Natural killer cell (primary cell): ENCODE measurements around the gene CTIF. TPM values are rescaled to one million over a fixed set of nuclear protein-coding genes. Genes with fewer than 3 reads are reported as not detected.

ENCODE experiments used
- ATAC-seq, 3 donors: fragments of 150-1000 bp in 2 of 3; fragments of 200-7000 bp in 1 of 3; cut with Tn5 transposase; 1 replicate in 1 of 3; 2 replicates in 2 of 3; pipeline ENCODE4 v1.10.0; 2021; ENCODE audit warnings: mild to moderate bottlenecking in 2 of 3, moderate library complexity in 2 of 3
- DNase-seq, 2 donors: peaks; one replicate each; pipeline versions ENCODE4 v3.0.0 to v3.0.0-alpha.2; 2013 to 2021; ENCODE audit warnings: mixed read lengths in 1 of 2
- H3K27ac ChIP-seq: one replicate; pipeline ENCODE4 v1.5.1; 2013; ENCODE audit warnings: mild to moderate bottlenecking, low read length
- H3K27me3 ChIP-seq: one replicate; pipeline ENCODE4 v1.6.1; 2013; ENCODE audit warnings: low read length; ENCODE audit not compliant: control insufficient read depth, insufficient read depth
- H3K36me3 ChIP-seq: one replicate; pipeline ENCODE4 v1.6.1; 2013; ENCODE audit warnings: low read length; ENCODE audit not compliant: control insufficient read depth, insufficient read depth
- H3K4me1 ChIP-seq: one replicate; pipeline ENCODE4 v1.6.1; 2013; ENCODE audit warnings: low read length; ENCODE audit not compliant: control insufficient read depth, insufficient read depth
- H3K4me3 ChIP-seq: one replicate; pipeline ENCODE4 v1.5.1; 2013; ENCODE audit warnings: low read length
- H3K9me3 ChIP-seq: one replicate; pipeline ENCODE4 v1.6.1; 2013; ENCODE audit warnings: low read length; ENCODE audit not compliant: control insufficient read depth, insufficient read depth
- H3K27ac Mint-ChIP-seq, 2 donors: one replicate each; pipeline ENCODE4 v1.8.0; 2022; ENCODE audit warnings: mild to moderate bottlenecking in 2 of 2, mixed read lengths in 2 of 2, moderate library complexity in 1 of 2
- H3K27me3 Mint-ChIP-seq, 2 donors: one replicate each; pipeline ENCODE4 v1.8.0; 2022; ENCODE audit warnings: low read depth in 2 of 2, mixed read lengths in 2 of 2
- H3K36me3 Mint-ChIP-seq: one replicate; pipeline ENCODE4 v1.8.0; 2022; ENCODE audit warnings: mixed read lengths
- H3K4me1 Mint-ChIP-seq, 2 donors: one replicate each; pipeline ENCODE4 v1.8.0; 2022; ENCODE audit warnings: mixed read lengths in 2 of 2
- H3K4me3 Mint-ChIP-seq: one replicate; pipeline ENCODE4 v1.8.0; 2022; ENCODE audit warnings: mild to moderate bottlenecking, moderate library complexity, mixed read lengths
- H3K9me3 Mint-ChIP-seq, 2 donors: one replicate each; pipeline ENCODE4 v1.8.0; 2022; ENCODE audit warnings: mixed read lengths in 2 of 2
- WGBS: methylation state at CpG from one replicate; pipeline ENCODE4 v1.1.7; 2013; ENCODE audit warnings: missing lambda C conversion rate; ENCODE audit not compliant: insufficient coverage; 5-methylcytosine and 5-hydroxymethylcytosine counted together
- intact Hi-C: fragments of 100-400 bp; cut with micrococcal nuclease; formaldehyde crosslinking; loops from one replicate; pipeline ENCODE4 v1.14.2; 2022
- total RNA-seq, 4 donors: library from RNA; stranded (reverse); fragments of 120-200 nt in 1 of 4; gene quantifications; one replicate each; pipeline versions ENCODE4 v1.2.3 to v1.2.4, GENCODE V29; 2013 to 2022
- TF ChIP-seq, protein P1 (sequence below): fragments of 200-600 bp; IDR thresholded peaks from one replicate; pipeline ENCODE4 v1.8.0; 2022; ENCODE audit warnings: antibody characterized with exemption

CTIF gene
- total RNA-seq, 3 donors from 2014 or later (not counting 1 experiment from before 2014, with no cell fraction given) = 6.9 to 10.2 (median 8.2) TPM

DNA sequence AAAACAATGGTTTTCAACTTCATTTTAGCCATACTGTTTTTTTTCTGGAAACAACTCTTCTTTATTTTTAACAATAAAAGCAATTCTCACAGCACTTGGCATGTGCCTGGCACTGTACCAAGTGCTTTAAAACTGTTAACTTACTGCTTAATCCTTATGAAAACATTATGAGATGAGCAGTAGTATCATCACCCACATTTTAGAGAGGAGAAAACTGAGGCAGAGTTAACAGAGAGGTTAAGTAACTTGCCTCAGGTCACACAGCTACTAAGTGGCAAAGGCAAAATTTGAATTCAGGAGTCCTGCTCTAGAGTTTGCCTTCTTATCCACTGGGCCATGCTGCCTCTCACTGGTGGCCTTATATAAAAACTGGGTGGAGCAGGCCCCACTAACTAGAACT, 23.2 kb downstream of the CTIF start:
- Mint-ChIP-seq H3K4me1 (peaks cover 5 to 17% of the 10 kb centered on the region in 2 donors), H3K9me3 (no peaks in the 10 kb centered on the region), H3K4me3 (no peak overlapping the region), H3K27me3 (no peaks in the 10 kb centered on the region), H3K27ac (no peak overlapping the region), H3K36me3 (no peaks in the 10 kb centered on the region)
- intact Hi-C loops = no loop called here
- TF ChIP-seq, protein P1, sequence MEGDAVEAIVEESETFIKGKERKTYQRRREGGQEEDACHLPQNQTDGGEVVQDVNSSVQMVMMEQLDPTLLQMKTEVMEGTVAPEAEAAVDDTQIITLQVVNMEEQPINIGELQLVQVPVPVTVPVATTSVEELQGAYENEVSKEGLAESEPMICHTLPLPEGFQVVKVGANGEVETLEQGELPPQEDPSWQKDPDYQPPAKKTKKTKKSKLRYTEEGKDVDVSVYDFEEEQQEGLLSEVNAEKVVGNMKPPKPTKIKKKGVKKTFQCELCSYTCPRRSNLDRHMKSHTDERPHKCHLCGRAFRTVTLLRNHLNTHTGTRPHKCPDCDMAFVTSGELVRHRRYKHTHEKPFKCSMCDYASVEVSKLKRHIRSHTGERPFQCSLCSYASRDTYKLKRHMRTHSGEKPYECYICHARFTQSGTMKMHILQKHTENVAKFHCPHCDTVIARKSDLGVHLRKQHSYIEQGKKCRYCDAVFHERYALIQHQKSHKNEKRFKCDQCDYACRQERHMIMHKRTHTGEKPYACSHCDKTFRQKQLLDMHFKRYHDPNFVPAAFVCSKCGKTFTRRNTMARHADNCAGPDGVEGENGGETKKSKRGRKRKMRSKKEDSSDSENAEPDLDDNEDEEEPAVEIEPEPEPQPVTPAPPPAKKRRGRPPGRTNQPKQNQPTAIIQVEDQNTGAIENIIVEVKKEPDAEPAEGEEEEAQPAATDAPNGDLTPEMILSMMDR = no peak
- H3K27me3 ChIP-seq = no peaks in the 10 kb centered on the region
- no peaks in the 10 kb centered on the region for H3K4me1 ChIP-seq
- no peak overlapping the region for H3K4me3 ChIP-seq
- ATAC-seq (no peak), DNase-seq (no peak)
- no peaks in the 10 kb centered on the region for H3K36me3 ChIP-seq
- no peaks in the 10 kb centered on the region for H3K9me3 ChIP-seq
- H3K27ac ChIP-seq = no peak overlapping the region

DNA sequence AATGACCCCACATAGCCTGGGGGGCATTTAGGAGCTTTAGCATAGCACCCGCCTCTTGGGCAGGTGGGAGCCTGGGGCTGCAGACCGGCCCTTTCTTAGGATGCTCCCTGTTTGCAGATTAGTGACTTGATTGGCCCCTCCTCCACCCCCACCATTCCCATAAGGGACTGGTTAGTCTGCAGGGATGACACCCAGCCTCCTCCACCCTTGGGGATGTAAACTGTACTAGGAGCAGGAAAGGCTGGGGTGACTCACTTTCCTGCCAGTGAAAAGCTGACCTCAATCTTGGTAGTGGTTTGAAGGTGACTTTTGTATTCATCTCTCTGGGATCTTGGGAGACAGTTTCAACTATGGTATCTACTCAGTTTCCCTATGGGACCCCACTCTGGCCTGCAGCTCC, 24.2 kb downstream of the CTIF start:
- ATAC-seq = no peak
- TF ChIP-seq, protein P1 = no peak
- H3K4me1 Mint-ChIP-seq = peaks cover 5 to 17% of the 10 kb centered on the region in 2 donors
- intact Hi-C loops = no loop called here
- no peaks in the 10 kb centered on the region for H3K27me3 Mint-ChIP-seq
- H3K27ac ChIP-seq = no peak overlapping the region
- H3K4me3 ChIP-seq = no peak overlapping the region
- H3K9me3 Mint-ChIP-seq = no peaks in the 10 kb centered on the region
- no peaks in the 10 kb centered on the region for H3K4me1 ChIP-seq
- H3K27me3 ChIP-seq = no peaks in the 10 kb centered on the region
- H3K4me3 Mint-ChIP-seq = no peak overlapping the region
- DNase-seq = no peak
- no peaks in the 10 kb centered on the region for H3K9me3 ChIP-seq
- 92% methylated on average over 2 of the region's 2 CpGs for WGBS
- no peaks in the 10 kb centered on the region for H3K36me3 ChIP-seq
- no peaks in the 10 kb centered on the region for H3K36me3 Mint-ChIP-seq
- H3K27ac Mint-ChIP-seq = no peak overlapping the region

DNA sequence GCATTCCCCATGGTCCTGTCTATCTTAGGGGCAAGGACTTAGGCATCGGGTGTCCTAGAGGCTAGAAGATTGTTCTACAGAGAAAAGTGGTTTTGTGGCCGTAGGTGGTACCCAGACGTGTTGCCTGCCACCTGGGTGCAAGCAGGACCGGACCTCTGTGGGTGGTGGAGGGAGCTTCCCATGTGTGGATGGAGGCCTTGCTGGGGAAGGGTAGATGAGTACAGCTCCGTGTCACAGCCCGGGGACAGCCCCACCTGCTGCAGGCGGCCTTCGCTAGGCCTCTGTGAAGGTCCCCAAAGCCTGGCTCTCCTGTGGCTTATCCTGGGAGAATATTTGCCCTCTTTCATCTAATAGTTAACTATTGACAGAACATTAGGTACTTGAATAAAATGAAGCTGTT, 25.3 kb downstream of the CTIF start:
- intact Hi-C loops = no loop called here
- Mint-ChIP-seq H3K27me3 (no peaks in the 10 kb centered on the region), H3K36me3 (no peaks in the 10 kb centered on the region), H3K4me1 (peaks cover 5 to 17% of the 10 kb centered on the region in 2 donors), H3K9me3 (no peaks in the 10 kb centered on the region), H3K4me3 (no peak overlapping the region), H3K27ac (no peak overlapping the region)
- Histone ChIP-seq H3K4me3 (no peak overlapping the region), H3K9me3 (no peaks in the 10 kb centered on the region), H3K27me3 (no peaks in the 10 kb centered on the region), H3K36me3 (no peaks in the 10 kb centered on the region), H3K27ac (no peak overlapping the region), H3K4me1 (no peaks in the 10 kb centered on the region)
- 69% methylated on average over 6 of the region's 8 CpGs for WGBS
- TF ChIP-seq, protein P1 = no peak
- no peak for DNase-seq
- no peak for ATAC-seq

DNA sequence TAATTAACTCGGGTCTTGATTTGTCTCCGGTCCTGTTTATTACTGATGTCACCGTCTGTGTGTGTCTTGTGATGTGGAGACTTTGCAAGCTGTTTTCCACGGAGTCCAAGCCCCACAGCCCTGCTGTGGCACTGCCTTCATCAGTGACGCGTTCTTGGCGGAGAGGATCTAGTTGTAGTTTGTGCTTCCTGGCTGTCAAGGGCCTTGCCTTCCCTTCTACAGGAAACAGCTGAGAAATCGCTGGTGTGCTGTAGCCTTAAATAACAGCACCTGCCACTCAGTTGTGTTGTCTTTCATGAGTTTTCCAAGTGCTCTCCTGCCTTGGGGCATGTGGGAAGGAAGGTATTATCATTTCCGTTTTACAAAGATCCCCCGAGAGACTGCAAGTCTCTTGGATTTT, 26.3 kb downstream of the CTIF start:
- H3K36me3 ChIP-seq = no peaks in the 10 kb centered on the region
- no peaks in the 10 kb centered on the region for H3K36me3 Mint-ChIP-seq
- TF ChIP-seq, protein P1 = no peak
- H3K27me3 ChIP-seq = no peaks in the 10 kb centered on the region
- WGBS = 66% methylated on average over 10 of the region's 10 CpGs
- ATAC-seq (no peak), DNase-seq (no peak)
- H3K27ac ChIP-seq = no peak overlapping the region
- no peak overlapping the region for H3K27ac Mint-ChIP-seq
- no peaks in the 10 kb centered on the region for H3K9me3 Mint-ChIP-seq
- no peaks in the 10 kb centered on the region for H3K9me3 ChIP-seq
- H3K4me3 Mint-ChIP-seq = no peak overlapping the region
- no peak overlapping the region for H3K4me3 ChIP-seq
- intact Hi-C loops = no loop called here
- peaks cover 5 to 17% of the 10 kb centered on the region in 2 donors for H3K4me1 Mint-ChIP-seq
- no peaks in the 10 kb centered on the region for H3K27me3 Mint-ChIP-seq
- no peaks in the 10 kb centered on the region for H3K4me1 ChIP-seq
